ENCODE measurements around the gene CCDC159.
"Not testable (repeated sequence)": the region's sequence is repeated elsewhere in the genome, so short reads cannot be mapped to it uniquely, and the experiment has no call there.

CCDC159 gene

DNA sequence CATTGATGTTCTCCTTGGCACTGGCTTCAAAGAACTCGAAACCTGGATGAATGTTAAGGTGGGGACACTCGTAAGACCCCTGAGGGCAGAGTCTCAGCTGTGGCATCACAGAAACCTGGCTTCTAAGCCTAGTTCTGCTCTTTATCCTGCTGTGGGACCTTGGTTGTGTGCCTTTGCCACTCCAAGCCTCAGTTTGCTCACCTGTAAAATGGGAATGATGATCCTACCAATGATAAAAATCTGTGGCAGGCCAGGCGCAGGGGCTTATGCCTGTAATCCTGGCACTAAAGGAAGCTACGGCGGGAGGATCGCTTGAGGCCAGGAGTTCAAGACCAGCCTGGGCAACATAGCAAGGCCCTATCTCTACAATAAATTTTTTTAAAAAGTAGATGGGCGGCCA is 20.8 kb upstream of the CCDC159 start:
- no peak for TF ChIP-seq CTCF (IDR thresholded peaks at IDR 0.05; ENCODE audit: insufficient read depth, low read length, missing control alignments)
- CTCF ChIA-PET = interaction anchor here (1.0 kb wide), 1 partner anchor 55 kb away, joined by 5 read pairs; no protein-coding TSS in a partner anchor

DNA sequence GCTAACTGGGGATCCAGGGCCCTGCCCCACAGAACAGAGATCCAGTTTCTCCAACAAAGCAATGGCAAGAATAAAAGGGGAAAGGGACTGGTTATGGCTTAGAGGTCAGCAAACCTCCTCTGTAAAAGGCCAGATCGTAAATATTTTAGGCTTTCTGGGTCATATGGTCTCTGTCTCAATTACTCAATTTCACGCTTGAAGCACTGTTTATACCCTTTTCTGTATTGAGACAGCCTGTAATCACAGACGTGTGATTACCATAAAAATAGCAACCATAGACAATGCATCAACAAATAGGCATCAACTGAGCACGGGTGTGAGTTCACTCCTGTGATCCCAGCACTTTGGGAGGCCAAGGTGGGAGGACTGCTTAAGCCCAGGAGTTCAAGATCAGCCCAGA is 16.2 kb upstream of the CCDC159 start:
- no peak overlapping the region for H3K4me3 ChIP-seq (ENCODE audit: low read depth, low read length)
- POLR2A ChIA-PET = no interaction called here
- CTCF ChIA-PET = no interaction called here
- no peak for DNase-seq (ENCODE audit: low read depth, low spot score)
- no peak for TF ChIP-seq CTCF (IDR thresholded peaks at IDR 0.05; ENCODE audit: insufficient read depth, low read length, missing control alignments)

More for the DNA sequence above, 20.8 kb upstream of the CCDC159 start:
- no peak for DNase-seq (ENCODE audit: low read depth, low spot score)
- H3K4me3 ChIP-seq (ENCODE audit: low read depth, low read length) = no peak overlapping the region
- POLR2A ChIA-PET = no interaction called here

- H3K4me3 ChIP-seq (ENCODE audit: low read depth, low read length) = no peak overlapping the region
- DNase-seq (ENCODE audit: low read depth, low spot score) = no peak
- CTCF ChIA-PET = interaction anchor here (1.0 to 1.1 kb wide), 2 partner anchors 43 to 49 kb away, joined by 3 to 4 read pairs; no protein-coding TSS in a partner anchor
- TF ChIP-seq CTCF (IDR thresholded peaks at IDR 0.05; ENCODE audit: insufficient read depth, low read length, missing control alignments) = no peak
- POLR2A ChIA-PET = no interaction called here
Measured at GRCh38 chr19:11331502-11331901, 14.8 kb upstream of the CCDC159 start.

GRCh38 chr19:11332822-11333221 is 13.5 kb upstream of the CCDC159 start:
- no peak for TF ChIP-seq CTCF (IDR thresholded peaks at IDR 0.05; ENCODE audit: insufficient read depth, low read length, missing control alignments)
- ChIA-PET POLR2A (no interaction called here), CTCF (interaction anchor here (0.7 kb wide), 1 partner anchor 27 kb away, joined by 3 read pairs; no protein-coding TSS in a partner anchor)
- H3K4me3 ChIP-seq (ENCODE audit: low read depth, low read length) = no peak overlapping the region
- no peak for DNase-seq (ENCODE audit: low read depth, low spot score)

GRCh38 chr19:11333838-11334237 is 12.5 kb upstream of the CCDC159 start:
- H3K4me3 ChIP-seq (ENCODE audit: low read depth, low read length); POLR2A ChIA-PET; DNase-seq (ENCODE audit: low read depth, low spot score); CTCF ChIA-PET: not testable (repeated sequence)

DNA sequence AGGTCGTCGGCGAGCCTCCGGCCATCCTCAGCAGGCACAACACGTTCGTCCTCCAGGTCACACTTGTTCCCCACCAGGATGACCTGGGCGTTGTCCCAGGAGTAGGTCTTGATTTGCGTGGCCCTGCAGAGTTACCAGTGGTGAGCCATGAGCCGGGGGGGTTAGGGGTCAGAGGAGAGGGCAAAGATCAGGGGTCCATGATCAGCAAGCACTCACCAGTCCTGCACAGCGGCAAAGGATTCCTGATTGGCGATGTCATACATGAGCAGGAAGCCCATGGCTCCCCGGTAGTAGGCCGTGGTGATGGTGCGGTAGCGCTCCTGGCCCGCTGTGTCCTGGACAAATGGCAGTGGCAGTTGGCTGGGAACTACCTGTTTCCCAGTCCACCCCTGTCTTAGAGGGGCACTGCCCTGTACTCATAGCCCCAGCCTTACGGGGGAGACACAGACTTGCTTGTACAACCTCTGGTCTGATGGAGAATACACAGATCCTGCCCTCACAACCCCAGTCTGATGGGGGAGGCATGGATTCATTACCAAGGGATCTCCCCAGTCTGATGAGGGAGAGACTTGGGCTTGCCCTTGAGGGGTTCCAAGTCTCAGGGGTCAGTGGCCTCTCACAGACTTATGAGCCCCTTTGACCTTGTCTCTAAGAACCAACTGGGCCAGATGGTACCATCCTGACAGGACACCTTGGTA is 10.7 kb upstream of the CCDC159 start:
- no peak overlapping the region for H3K4me3 ChIP-seq (ENCODE audit: low read depth, low read length)
- TF ChIP-seq CTCF (IDR thresholded peaks at IDR 0.05; ENCODE audit: insufficient read depth, low read length, missing control alignments) = no peak
- POLR2A ChIA-PET = no interaction called here
- CTCF ChIA-PET = interaction anchor here (1.3 kb wide), 1 partner anchor 42 kb away, joined by 5 read pairs; no protein-coding TSS in a partner anchor
- DNase-seq (ENCODE audit: low read depth, low spot score) = no peak

DNA sequence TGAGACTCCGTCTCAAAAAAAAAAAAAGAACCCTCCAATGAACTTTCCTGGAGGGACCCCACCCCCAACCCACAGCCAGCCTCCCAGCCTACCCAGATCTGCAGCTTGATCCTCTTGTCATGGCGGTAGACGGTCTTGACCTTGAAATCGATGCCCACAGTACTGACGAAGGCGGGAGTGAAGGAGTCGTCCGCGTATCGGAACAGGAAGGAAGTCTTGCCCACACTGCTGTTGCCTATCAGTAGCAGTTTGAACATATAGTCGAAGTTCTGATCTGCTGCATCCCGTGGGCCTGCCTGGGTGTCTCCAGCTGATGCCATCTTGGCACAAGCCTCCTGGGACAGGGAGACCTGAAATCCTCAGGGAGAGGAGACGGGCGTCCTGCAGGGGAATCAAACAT is 9.2 kb upstream of the CCDC159 start:
- POLR2A ChIA-PET = no interaction called here
- no peak overlapping the region for H3K4me3 ChIP-seq (ENCODE audit: low read depth, low read length)
- CTCF ChIA-PET = no interaction called here
- TF ChIP-seq CTCF (IDR thresholded peaks at IDR 0.05; ENCODE audit: insufficient read depth, low read length, missing control alignments) = no peak
- no peak for DNase-seq (ENCODE audit: low read depth, low spot score)

All from AG04449 (cell line).